ENCODE measurements around the gene PCDHGB2.
"Not testable (repeated sequence)": the region's sequence is repeated elsewhere in the genome, so short reads cannot be mapped to it uniquely, and the experiment has no call there.

PCDHGB2 gene

DNA sequence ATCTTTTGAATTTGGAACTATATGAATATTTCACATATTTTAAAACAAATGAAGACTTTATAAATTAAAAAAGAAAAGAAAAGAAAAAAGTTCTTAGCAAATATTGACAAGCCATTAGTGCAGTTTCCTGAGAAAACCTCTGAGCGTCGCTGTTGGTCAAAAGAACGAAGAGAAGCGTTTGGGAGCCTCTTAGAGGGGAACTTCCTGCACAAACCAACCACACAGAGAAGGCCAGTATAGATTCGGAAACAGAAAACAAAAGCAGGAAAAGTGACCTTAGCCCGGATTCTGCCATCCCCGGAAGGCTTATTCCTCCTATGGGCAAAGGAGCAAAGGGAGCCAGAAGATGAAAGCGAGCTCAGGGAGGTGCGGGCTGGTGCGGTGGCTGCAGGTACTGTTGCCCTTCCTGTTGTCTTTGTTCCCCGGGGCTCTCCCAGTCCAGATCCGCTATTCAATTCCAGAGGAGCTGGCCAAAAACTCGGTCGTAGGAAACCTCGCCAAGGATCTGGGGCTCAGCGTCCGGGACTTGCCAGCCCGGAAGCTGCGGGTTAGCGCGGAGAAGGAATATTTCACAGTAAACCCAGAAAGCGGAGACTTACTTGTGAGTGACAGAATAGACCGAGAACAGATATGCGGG, at the start of gene PCDHGB2:
Gene PCDHGB2 (plus strand): TSS at position 205 of the 637 bp plus-strand sequence. CDS start 142 bp downstream, at position 347.
- peaks cover 5% of the 10 kb centered on the region for H3K36me3 Mint-ChIP-seq
- H3K9me3 Mint-ChIP-seq, result peaks cover 17% of the 10 kb centered on the region
- peak within 1 kb of the TSS; percentile 89 for H3K4me3 Mint-ChIP-seq
- peak within 1 kb of the TSS; percentile 85 for H3K27ac Mint-ChIP-seq
- H3K27me3 Mint-ChIP-seq, result peaks cover 17% of the 10 kb centered on the region
- ATAC-seq (ENCODE audit: low read depth) (peak; percentile 54), DNase-seq (ENCODE audit: low spot score in 2 of 2) (no peak)
- H3K4me1 Mint-ChIP-seq, result peaks cover 2% of the 10 kb centered on the region

DNA sequence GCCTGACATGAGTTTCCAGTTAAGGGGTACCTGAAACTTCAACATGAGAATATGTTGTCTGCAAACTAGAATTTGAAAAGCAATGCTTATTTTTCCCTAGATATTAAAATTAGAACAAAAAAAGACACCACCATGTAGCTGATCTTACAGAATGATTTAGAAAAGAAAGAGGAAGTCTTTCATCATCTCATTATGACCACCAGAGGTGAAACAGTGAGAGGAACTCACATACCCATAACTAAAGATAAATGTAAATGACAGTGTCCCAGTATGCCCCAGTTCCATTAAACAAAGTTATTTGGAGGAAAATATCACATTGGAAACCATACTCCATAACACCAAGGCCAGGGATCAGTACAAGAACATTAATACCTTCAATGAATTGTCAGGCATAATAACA, 46.1 kb upstream of the PCDHGB2 start:
- peaks cover 6% of the 10 kb centered on the region for H3K4me1 Mint-ChIP-seq
- H3K4me3 Mint-ChIP-seq, result no peak overlapping the region
- DNase-seq (ENCODE audit: low spot score in 2 of 2) (no peak), ATAC-seq (ENCODE audit: low read depth) (no peak)
- H3K27me3 Mint-ChIP-seq, result no peaks in the 10 kb centered on the region
- H3K36me3 Mint-ChIP-seq, result peaks cover 50% of the 10 kb centered on the region
- H3K9me3 Mint-ChIP-seq, result peaks cover 24% of the 10 kb centered on the region
- no peak overlapping the region for H3K27ac Mint-ChIP-seq

DNA sequence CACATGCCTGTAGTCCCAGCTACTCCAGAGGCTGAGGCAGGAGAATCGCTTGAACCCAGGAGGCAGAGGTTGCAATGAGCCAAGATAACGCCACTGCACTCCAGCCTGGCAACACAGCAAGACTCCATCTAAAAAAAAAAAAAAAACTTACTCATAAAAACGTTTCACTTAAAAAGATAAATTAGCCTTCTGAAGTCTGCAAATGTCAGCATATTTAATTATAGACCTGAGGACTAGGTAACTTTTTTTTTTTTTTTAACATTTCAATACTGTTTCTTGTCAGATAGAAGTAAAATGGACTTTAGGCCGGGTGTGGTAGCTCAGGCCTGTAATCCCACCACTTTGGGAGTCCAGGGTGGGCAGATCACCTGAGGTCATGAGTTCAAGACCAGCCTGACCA, 42.8 kb upstream of the PCDHGB2 start:
- not testable (repeated sequence) for H3K27me3 Mint-ChIP-seq; H3K4me3 Mint-ChIP-seq; ATAC-seq (ENCODE audit: low read depth); H3K27ac Mint-ChIP-seq; DNase-seq (ENCODE audit: low spot score in 2 of 2)
- peaks cover 21% of the 10 kb centered on the region for H3K9me3 Mint-ChIP-seq
- peaks cover 13% of the 10 kb centered on the region for H3K4me1 Mint-ChIP-seq
- H3K36me3 Mint-ChIP-seq, result peaks cover 51% of the 10 kb centered on the region

DNA sequence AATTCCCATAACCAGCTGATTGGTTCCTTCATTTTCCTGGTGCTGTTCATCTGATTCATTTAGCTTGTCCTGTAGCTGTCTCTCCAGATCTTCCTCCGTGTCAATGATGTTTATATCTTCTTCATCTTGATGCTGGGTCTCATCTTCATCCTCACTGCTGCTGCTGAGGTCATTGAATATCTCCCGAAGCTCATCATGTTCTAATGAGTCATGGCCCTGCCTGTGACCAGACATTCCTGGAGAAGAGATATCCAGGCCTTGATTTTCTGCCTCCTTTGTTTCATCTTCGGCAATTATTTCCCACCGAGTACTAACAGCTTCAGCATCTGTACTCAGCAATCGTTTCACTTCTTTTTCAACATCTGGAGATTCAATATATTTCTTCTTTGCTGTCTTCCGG, 40.6 kb upstream of the PCDHGB2 start:
- no peak for DNase-seq (ENCODE audit: low spot score in 2 of 2)
- ATAC-seq (ENCODE audit: low read depth), result no peak
- peak overlapping the region; percentile 27 for H3K4me3 Mint-ChIP-seq
- H3K27me3 Mint-ChIP-seq, result no peaks in the 10 kb centered on the region
- peaks cover 35% of the 10 kb centered on the region for H3K36me3 Mint-ChIP-seq
- H3K4me1 Mint-ChIP-seq, result peaks cover 13% of the 10 kb centered on the region
- H3K27ac Mint-ChIP-seq, result peak overlapping the region; percentile 100
- peaks cover 21% of the 10 kb centered on the region for H3K9me3 Mint-ChIP-seq

DNA sequence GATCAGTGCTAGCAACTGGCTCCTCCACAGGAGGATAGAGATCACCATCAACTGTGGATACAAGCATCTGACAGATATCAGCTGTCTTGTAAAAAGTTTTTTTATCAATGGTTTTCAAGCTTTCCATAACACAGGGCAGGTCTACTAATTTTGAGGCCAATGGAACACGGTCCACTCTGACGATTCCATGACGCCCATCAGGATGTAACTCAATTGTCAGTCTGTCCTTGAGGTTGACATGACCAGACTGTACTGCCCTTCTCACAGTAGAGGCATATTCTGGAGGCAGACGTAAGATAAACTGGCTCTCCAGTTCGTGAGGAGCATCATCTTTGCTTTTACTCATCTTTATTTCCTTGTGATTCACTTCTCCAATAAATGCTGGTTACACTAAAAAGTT, 40.1 kb upstream of the PCDHGB2 start:
- no peak for DNase-seq (ENCODE audit: low spot score in 2 of 2)
- Mint-ChIP-seq H3K4me1 (peaks cover 13% of the 10 kb centered on the region), H3K27ac (peak overlapping the region; percentile 100), H3K9me3 (peaks cover 20% of the 10 kb centered on the region), H3K4me3 (peak overlapping the region; percentile 98), H3K36me3 (peaks cover 33% of the 10 kb centered on the region), H3K27me3 (peaks cover 1% of the 10 kb centered on the region)
- ATAC-seq (ENCODE audit: low read depth), result no peak

DNA sequence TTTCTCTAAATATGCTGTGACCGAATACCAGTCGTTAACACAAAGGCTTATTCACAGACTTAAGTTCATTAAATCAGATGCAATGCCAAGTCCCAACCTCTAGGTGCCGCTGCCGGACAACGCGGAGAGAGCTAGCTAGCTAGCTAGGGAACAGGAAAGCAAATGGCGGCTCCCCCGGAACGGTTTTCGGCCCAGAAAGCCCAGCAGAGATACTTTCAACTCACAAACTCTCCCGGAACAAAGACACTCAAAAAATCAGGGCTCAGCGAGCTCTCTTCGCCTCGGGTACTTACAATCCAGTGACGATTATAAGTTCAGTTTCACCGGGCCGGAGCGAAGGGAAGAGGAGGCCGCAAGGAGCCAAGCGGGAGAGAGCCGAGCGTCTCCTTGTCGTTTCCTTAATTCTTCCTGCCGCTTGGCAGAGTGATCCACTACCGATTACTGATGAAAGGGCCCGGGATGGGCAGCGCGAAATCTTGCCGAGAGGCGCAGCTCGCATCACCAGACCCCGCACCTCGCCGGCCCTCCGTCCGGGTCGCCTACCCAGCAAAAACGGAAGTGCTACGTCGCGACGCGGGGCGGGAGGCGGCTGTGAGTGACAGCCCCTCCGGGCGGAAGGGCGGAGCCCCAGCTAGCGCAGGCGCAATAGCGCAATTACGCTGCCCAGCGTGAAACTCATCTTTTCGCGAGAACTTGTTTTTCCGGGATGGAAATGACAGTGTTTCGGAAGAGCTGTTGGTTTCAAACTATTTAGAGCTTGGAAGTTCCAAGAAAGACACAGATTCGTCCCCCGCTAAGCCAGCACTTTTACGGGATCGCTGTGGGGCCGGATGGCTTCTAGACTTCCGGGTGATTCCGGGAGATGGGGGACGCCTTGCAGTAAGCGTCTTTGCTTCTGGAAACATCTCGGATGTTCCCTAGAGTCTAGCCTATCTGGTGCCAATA, 39.3 kb upstream of the PCDHGB2 start, which contains the start of gene TAF7:
Gene TAF7 (minus strand): TSS at position 560 of the 945 bp plus-strand sequence. CDS start 740 bp downstream, outside the sequence.
- peak; percentile 92 to 94 for DNase-seq (ENCODE audit: low spot score in 2 of 2)
- Mint-ChIP-seq H3K27ac (peak within 1 kb of the TSS; percentile 100), H3K27me3 (peaks cover 2% of the 10 kb centered on the region), H3K4me3 (peak within 1 kb of the TSS; percentile 98), H3K9me3 (peaks cover 14% of the 10 kb centered on the region), H3K4me1 (peaks cover 12% of the 10 kb centered on the region), H3K36me3 (peaks cover 25% of the 10 kb centered on the region)
- peak; percentile 88 for ATAC-seq (ENCODE audit: low read depth)

DNA sequence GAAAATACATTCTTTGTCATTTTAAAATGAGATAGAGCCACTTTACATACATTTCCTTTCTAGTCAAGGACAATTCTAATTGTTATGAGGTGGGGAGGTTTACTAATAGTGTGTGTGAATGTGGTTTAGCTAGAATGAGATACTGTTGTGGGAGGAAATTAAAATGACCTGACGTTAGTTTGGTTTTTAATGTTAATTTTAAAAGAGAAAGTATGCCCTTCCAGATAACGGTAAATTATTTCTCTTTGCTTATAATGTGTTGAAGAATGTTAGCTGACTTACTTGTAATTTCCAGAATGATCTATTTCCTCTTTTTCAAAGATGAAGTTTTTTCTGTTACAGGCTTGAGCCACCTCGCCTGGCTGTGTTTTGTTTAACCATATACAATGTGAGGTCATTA, 37.5 kb upstream of the PCDHGB2 start:
- H3K27ac Mint-ChIP-seq, result no peak overlapping the region
- ATAC-seq (ENCODE audit: low read depth) (no peak), DNase-seq (ENCODE audit: low spot score in 2 of 2) (no peak)
- H3K4me3 Mint-ChIP-seq, result no peak overlapping the region
- peaks cover 14% of the 10 kb centered on the region for H3K4me1 Mint-ChIP-seq
- H3K27me3 Mint-ChIP-seq, result peaks cover 2% of the 10 kb centered on the region
- H3K36me3 Mint-ChIP-seq, result peaks cover 22% of the 10 kb centered on the region
- peaks cover 11% of the 10 kb centered on the region for H3K9me3 Mint-ChIP-seq

DNA sequence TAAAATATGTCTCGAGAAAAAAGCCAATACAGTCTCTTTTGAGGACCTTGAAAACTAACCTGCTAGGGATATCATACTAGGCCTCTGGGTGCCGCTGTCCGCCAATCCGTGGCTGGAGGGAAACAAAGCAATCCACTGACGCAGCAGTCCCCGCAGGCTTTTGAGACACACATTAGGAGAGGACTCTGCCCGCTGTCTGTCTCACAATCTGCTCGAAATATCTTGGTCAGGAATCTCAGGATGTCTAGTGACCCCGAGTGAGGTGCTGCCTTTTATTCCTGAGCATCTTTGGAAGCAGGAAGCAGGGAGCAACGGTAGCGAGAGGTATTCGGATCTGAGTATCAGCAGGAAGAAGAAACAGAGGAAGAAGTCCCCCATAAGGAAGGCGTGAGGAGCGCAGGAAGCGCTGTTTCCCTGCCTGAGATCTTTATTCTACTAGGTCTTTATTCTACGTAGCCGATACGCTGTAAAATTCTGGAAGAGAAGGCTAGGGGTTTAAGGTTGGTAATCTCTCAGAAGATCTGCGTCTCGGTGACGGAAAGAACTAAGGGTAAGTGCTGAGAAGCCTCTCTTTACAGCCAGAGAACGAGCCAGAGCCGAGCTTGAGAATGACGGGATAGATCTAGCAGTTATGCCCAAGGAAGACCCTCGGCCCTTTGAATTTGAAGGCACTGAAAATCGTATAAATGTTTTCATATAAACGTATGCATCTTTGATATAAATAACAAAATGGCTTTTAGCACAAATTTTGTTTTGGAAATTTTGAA, 33.5 kb upstream of the PCDHGB2 start:
- Mint-ChIP-seq H3K4me1 (peaks cover 4% of the 10 kb centered on the region), H3K27me3 (peaks cover 8% of the 10 kb centered on the region), H3K36me3 (peaks cover 3% of the 10 kb centered on the region), H3K4me3 (peak overlapping the region; percentile 93), H3K9me3 (peaks cover 4% of the 10 kb centered on the region), H3K27ac (peak overlapping the region; percentile 81)
- peak; percentile 32 to 44 for DNase-seq (ENCODE audit: low spot score in 2 of 2)
- ATAC-seq (ENCODE audit: low read depth), result peak; percentile 88

DNA sequence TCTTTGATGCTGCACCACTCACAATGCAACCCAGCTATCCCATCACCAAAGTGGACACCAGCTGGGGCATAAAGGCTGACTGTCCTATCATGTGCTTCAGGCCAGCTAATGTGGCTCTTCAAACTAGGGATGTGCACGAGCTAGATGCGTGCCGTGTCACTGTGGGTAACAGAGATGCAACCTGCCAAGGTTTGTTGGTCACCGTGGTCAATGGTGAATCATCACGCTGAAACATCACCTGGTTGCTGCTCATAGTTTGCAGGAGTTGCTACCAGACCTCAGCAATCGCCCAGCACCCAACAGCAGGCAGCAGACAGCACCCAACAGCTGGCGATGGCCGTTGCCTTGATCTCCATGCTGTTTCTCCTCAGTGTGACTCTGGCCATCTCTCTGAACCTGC, 31.6 kb upstream of the PCDHGB2 start:
- no peak overlapping the region for H3K4me3 Mint-ChIP-seq
- peaks cover 4% of the 10 kb centered on the region for H3K4me1 Mint-ChIP-seq
- DNase-seq (ENCODE audit: low spot score in 2 of 2) (no peak), ATAC-seq (ENCODE audit: low read depth) (no peak)
- H3K27me3 Mint-ChIP-seq, result peaks cover 10% of the 10 kb centered on the region
- H3K27ac Mint-ChIP-seq, result no peak overlapping the region
- peaks cover 5% of the 10 kb centered on the region for H3K9me3 Mint-ChIP-seq
- H3K36me3 Mint-ChIP-seq, result peaks cover 3% of the 10 kb centered on the region

DNA sequence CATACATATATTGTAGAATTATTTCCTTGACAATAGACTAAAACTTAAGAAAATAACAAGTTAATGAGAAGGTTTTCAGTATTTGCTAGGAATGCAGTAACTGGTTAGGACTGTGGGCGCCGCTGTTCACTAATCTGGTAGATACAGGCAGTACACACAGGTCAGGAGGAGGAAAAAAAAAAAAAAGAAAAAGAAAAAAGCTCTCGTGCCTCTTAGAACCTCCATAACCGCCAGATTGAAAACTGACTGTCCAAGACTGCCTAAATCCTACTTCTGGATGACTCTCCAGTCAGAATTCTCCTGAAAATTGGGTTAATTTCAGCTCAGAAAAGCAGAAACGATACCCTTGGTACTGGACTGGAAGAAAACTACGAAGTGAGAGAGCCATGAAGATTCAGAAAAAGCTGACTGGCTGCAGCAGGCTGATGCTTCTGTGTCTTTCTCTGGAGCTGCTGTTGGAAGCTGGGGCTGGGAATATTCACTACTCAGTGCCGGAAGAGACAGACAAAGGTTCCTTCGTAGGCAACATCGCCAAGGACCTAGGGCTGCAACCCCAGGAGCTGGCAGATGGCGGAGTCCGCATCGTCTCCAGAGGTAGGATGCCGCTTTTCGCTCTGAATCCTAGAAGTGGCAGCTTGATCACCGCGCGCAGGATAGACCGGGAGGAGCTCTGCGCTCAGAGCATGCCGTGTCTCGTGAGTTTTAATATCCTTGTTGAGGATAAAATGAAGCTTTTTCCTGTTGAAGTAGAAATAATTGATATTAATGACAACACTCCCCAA, 29.3 kb upstream of the PCDHGB2 start, which contains the start of gene PCDHGA1:
Gene PCDHGA1 (plus strand): TSS at position 216 of the 782 bp plus-strand sequence.
- Mint-ChIP-seq H3K27me3 (peaks cover 17% of the 10 kb centered on the region), H3K4me1 (peaks cover 6% of the 10 kb centered on the region), H3K27ac (no peak within 1 kb of the TSS), H3K4me3 (peak within 1 kb of the TSS; percentile 24), H3K36me3 (peaks cover 5% of the 10 kb centered on the region), H3K9me3 (peaks cover 7% of the 10 kb centered on the region)
- ATAC-seq (ENCODE audit: low read depth) (peak; percentile 48), DNase-seq (ENCODE audit: low spot score in 2 of 2) (no peak)

DNA sequence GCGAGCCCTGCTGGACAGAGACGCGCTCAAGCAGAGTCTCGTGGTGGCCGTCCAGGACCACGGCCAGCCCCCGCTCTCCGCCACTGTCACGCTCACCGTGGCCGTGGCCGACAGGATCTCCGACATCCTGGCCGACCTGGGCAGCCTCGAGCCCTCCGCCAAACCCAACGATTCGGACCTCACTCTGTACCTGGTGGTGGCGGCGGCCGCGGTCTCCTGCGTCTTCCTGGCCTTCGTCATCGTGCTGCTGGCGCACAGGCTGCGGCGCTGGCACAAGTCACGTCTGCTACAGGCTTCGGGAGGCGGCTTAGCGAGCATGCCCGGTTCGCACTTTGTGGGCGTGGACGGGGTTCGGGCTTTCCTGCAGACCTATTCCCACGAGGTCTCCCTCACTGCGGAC, 27.2 kb upstream of the PCDHGB2 start:
- H3K27me3 Mint-ChIP-seq, result peaks cover 26% of the 10 kb centered on the region
- not testable (repeated sequence) for H3K4me1 Mint-ChIP-seq; DNase-seq (ENCODE audit: low spot score in 2 of 2); H3K36me3 Mint-ChIP-seq; ATAC-seq (ENCODE audit: low read depth); H3K4me3 Mint-ChIP-seq; H3K27ac Mint-ChIP-seq
- peaks cover 20% of the 10 kb centered on the region for H3K9me3 Mint-ChIP-seq

DNA sequence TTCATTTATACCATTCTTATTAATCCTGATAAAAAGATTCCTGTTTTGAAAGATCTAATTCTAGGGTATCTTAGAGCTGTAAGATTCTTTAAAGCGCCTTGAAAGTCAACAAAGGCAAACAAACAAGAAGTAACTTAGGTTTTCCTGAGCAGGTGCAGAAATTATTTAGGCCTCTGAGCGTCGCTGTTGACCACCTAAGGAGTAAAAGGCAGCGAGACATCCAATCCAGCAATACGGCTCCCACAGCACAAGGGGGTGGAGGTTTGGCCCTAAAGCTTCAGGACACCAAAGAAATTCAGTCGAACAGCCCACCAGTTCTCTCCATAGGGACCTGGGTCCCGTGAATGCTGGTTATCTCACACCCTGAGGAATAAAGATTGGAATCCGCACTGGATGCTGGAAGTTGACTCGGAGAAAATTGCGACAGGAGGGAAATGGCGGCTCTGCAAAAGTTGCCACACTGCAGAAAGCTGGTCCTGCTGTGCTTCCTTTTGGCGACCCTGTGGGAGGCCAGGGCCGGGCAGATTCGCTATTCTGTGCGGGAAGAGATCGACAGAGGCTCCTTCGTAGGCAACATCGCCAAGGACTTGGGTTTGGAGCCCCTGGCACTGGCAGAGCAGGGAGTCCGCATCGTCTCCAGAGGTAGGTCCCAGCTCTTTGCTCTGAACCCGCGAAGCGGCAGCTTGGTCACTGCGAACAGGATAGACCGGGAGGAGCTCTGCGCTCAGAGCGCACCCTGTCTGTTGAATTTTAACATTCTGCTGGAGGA, 21.1 kb upstream of the PCDHGB2 start, which contains the start of gene PCDHGA2:
Gene PCDHGA2 (plus strand): TSS at position 223 of the 769 bp plus-strand sequence.
- H3K27me3 Mint-ChIP-seq, result peaks cover 32% of the 10 kb centered on the region
- peaks cover 31% of the 10 kb centered on the region for H3K9me3 Mint-ChIP-seq
- ATAC-seq (ENCODE audit: low read depth), result no peak
- no peak within 1 kb of the TSS for H3K27ac Mint-ChIP-seq
- H3K4me1 Mint-ChIP-seq, result peaks cover 2% of the 10 kb centered on the region
- H3K4me3 Mint-ChIP-seq, result peak within 1 kb of the TSS; percentile 41
- H3K36me3 Mint-ChIP-seq, result peaks cover 10% of the 10 kb centered on the region
- no peak for DNase-seq (ENCODE audit: low spot score in 2 of 2)
